Measurements from ENCODE around the gene RAB40B. TPM values are rescaled to one million over a fixed set of nuclear protein-coding genes. Genes with fewer than 3 reads are reported as not detected.
A peak's percentile ranks its signal among the peaks of the same experiment; 100 is the strongest.
"Not testable (repeated sequence)": the region's sequence is repeated elsewhere in the genome, so short reads cannot be mapped to it uniquely, and the experiment has no call there.

The RAB40B gene
- 10 to 100 TPM; 19.6 to 23.8 (median 20.8) TPM for polyA plus RNA-seq (ENCODE audit: insufficient read length in 3 of 3)
- long read RNA-seq, donor 1, transcript RAB40B-206 (6 exons, 3,859 nt), result minor isoform, 8 of 18 reads
- long read RNA-seq, donor 1, transcript RAB40B-211 (1 exons, 2,522 nt), result major isoform, 9 of 18 reads
- long read RNA-seq, donor 1, partial matches to known transcripts, result 0 of 18 reads
- long read RNA-seq, donor 1, other reads (novel, unspliced or antisense), result 0 of 18 reads
- long read RNA-seq, donor 2, transcript RAB40B-211 (1 exons, 2,522 nt), result major isoform, 11 of 21 reads
- long read RNA-seq, donor 2, transcript RAB40B-206 (6 exons, 3,859 nt), result minor isoform, 9 of 21 reads
- long read RNA-seq, donor 2, partial matches to known transcripts, result 0 of 21 reads
- long read RNA-seq, donor 2, other reads (novel, unspliced or antisense), result 0 of 21 reads
- long read RNA-seq, donor 3, transcript RAB40B-206 (6 exons, 3,859 nt), result minor isoform, 9 of 28 reads
- long read RNA-seq, donor 3, transcript RAB40B-211 (1 exons, 2,522 nt), result major isoform, 15 of 28 reads
- long read RNA-seq, donor 3, partial matches to known transcripts, result 0 of 28 reads
- long read RNA-seq, donor 3, other reads (novel, unspliced or antisense), result 0 of 28 reads
- long read RNA-seq, donor 4, transcript RAB40B-211 (1 exons, 2,522 nt), result minor isoform, 11 of 30 reads
- long read RNA-seq, donor 4, transcript RAB40B-206 (6 exons, 3,859 nt), result major isoform, 18 of 30 reads
- long read RNA-seq, donor 4, partial matches to known transcripts, result 0 of 30 reads
- long read RNA-seq, donor 4, other reads (novel, unspliced or antisense), result 0 of 30 reads
- long read RNA-seq, donor 5, transcript RAB40B-206 (6 exons, 3,859 nt), result major isoform, 6 of 11 reads
- long read RNA-seq, donor 5, partial matches to known transcripts, result 0 of 11 reads
- long read RNA-seq, donor 5, other reads (novel, unspliced or antisense), result 0 of 11 reads
- long read RNA-seq, donor 6, transcript RAB40B-211 (1 exons, 2,522 nt), result major isoform, 9 of 18 reads
- long read RNA-seq, donor 6, transcript RAB40B-206 (6 exons, 3,859 nt), result minor isoform, 8 of 18 reads
- long read RNA-seq, donor 6, partial matches to known transcripts, result 0 of 18 reads
- long read RNA-seq, donor 6, other reads (novel, unspliced or antisense), result 0 of 18 reads
- long read RNA-seq, donor 7, transcript RAB40B-206 (6 exons, 3,859 nt), result major isoform, 14 of 40 reads
- long read RNA-seq, donor 7, transcript RAB40B-211 (1 exons, 2,522 nt), result minor isoform, 13 of 40 reads
- long read RNA-seq, donor 7, partial matches to known transcripts, result 10 of 40 reads
- long read RNA-seq, donor 7, other reads (novel, unspliced or antisense), result 0 of 40 reads
- long read RNA-seq, donor 8, transcript RAB40B-211 (1 exons, 2,522 nt), result major isoform, 10 of 13 reads
- long read RNA-seq, donor 8, partial matches to known transcripts, result 0 of 13 reads
- long read RNA-seq, donor 8, other reads (novel, unspliced or antisense), result 0 of 13 reads
- long read RNA-seq, donor 9, transcript RAB40B-211 (1 exons, 2,522 nt), result major isoform, 9 of 41 reads
- long read RNA-seq, donor 9, transcript RAB40B-206 (6 exons, 3,859 nt), result minor isoform, 8 of 41 reads
- long read RNA-seq, donor 9, partial matches to known transcripts, result 22 of 41 reads
- long read RNA-seq, donor 9, other reads (novel, unspliced or antisense), result 0 of 41 reads
- long read RNA-seq, donor 10, transcript RAB40B-206 (6 exons, 3,859 nt), result minor isoform, 16 of 36 reads
- long read RNA-seq, donor 10, transcript RAB40B-211 (1 exons, 2,522 nt), result major isoform, 18 of 36 reads
- long read RNA-seq, donor 10, partial matches to known transcripts, result 0 of 36 reads
- long read RNA-seq, donor 10, other reads (novel, unspliced or antisense), result 0 of 36 reads
- long read RNA-seq, donor 11, transcript RAB40B-206 (6 exons, 3,859 nt), result major isoform, 7 of 13 reads
- long read RNA-seq, donor 11, transcript RAB40B-211 (1 exons, 2,522 nt), result minor isoform, 6 of 13 reads
- long read RNA-seq, donor 11, partial matches to known transcripts, result 0 of 13 reads
- long read RNA-seq, donor 11, other reads (novel, unspliced or antisense), result 0 of 13 reads
- long read RNA-seq, donor 12, transcript RAB40B-211 (1 exons, 2,522 nt), result minor isoform, 6 of 33 reads
- long read RNA-seq, donor 12, transcript RAB40B-206 (6 exons, 3,859 nt), result major isoform, 24 of 33 reads
- long read RNA-seq, donor 12, partial matches to known transcripts, result 0 of 33 reads
- long read RNA-seq, donor 12, other reads (novel, unspliced or antisense), result 0 of 33 reads
- long read RNA-seq, donor 13, transcript RAB40B-211 (1 exons, 2,522 nt), result major isoform, 8 of 13 reads
- long read RNA-seq, donor 13, partial matches to known transcripts, result 0 of 13 reads
- long read RNA-seq, donor 13, other reads (novel, unspliced or antisense), result 0 of 13 reads
- long read RNA-seq, donor 14, result 0 reads
- long read RNA-seq, donor 15, result 0 reads
- long read RNA-seq, donor 16, transcript RAB40B-211 (1 exons, 2,522 nt), result major isoform, 13 of 23 reads
- long read RNA-seq, donor 16, transcript RAB40B-206 (6 exons, 3,859 nt), result minor isoform, 8 of 23 reads
- long read RNA-seq, donor 16, partial matches to known transcripts, result 0 of 23 reads
- long read RNA-seq, donor 16, other reads (novel, unspliced or antisense), result 0 of 23 reads

GRCh38 chr17:82698065-82698973, at the start of gene RAB40B:
TSS of gene RAB40B (minus strand) at chr17:82698698. CDS start at chr17:82698596, 102 bp downstream.
- DNase-seq, result peak; percentile 98

- no peak for DNase-seq
Measured at GRCh38 chr17:82745524-82745923, 47.0 kb upstream of the RAB40B start.

GRCh38 chr17:82744736-82745135, 46.2 kb upstream of the RAB40B start:
- not testable (repeated sequence) for DNase-seq

GRCh38 chr17:82743344-82744219, 45.1 kb upstream of the RAB40B start:
- no peak for DNase-seq

GRCh38 chr17:82740906-82741759, 42.6 kb upstream of the RAB40B start:
- no peak for DNase-seq

- DNase-seq, result no peak
Measured at GRCh38 chr17:82737967-82738877, 39.7 kb upstream of the RAB40B start.

GRCh38 chr17:82736511-82737185, 38.1 kb upstream of the RAB40B start:
- no peak for DNase-seq

GRCh38 chr17:82734987-82735866, 36.7 kb upstream of the RAB40B start, which contains the start of gene FN3K:
TSS of gene FN3K (plus strand) at chr17:82735615. CDS start at chr17:82735637, 22 bp downstream.
- DNase-seq, result no peak

GRCh38 chr17:82732118-82732743, 33.7 kb upstream of the RAB40B start:
- no peak for DNase-seq

- no peak for DNase-seq
Measured at GRCh38 chr17:82729479-82730260, 31.2 kb upstream of the RAB40B start.

- no peak for DNase-seq
Measured at GRCh38 chr17:82726427-82726826, 27.9 kb upstream of the RAB40B start.
